ENCODE results near the gene NCF4.

The NCF4 gene

DNA sequence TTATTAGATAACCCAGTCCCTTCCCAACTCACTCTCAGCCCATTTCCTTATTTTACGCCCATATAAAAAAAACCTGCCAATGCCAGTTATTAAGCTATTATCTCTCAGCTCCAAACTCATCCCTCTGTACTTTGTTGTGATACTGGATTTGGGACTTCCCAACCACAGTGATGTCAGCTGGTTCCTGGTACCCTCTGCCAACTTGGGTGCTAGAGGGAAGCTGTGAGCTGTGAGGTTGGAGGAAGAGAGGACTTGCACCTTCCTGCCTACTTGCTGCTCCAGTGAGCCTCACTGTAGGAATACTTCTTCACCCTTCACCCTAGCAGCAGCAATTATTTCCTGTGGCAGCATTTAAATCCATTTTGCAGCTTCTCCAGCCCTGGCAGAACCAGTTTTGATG lies 33.5 kb downstream of the NCF4 start:
- DNase-seq (ENCODE audit: low read depth), result no peak

DNA sequence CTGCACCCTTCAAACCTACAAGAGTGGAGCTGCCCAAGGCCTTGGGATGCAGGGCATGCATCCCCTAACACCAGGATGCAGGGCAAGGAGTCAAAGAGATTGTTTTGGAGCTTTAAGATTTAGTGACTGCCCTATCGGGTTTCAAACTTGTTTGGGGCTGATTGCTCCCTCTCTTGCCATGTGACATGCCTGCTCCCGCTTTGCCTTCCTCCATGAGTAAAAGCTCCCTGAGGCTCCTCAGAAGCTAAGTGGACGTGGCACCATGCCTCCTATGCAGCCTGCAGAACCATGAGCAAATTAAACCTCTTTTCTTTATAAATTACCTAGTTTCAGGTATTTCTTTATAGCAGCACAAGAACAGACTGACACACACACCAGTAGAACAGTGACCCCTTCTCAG lies 36.8 kb downstream of the NCF4 start:
- DNase-seq (ENCODE audit: low read depth), result no peak

DNA sequence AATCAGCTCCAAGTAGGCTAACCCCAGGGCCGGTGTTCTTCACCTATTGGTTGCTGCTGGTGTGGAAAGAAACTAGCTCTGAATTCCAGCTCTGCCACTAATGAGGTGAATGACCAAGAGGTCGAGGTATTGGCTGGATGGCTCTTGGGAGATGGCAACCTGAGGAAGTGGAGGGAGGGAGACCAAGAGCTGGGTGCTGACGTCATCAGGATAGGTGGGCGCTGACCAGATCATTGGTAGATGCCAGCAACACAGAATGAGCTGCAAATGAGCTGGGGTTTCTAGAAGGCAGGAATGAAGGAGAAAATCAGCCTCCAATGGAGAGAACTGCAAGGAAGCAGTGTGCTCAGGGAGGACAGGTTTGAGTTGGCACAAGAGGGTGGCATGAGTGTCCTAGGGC lies 37.9 kb downstream of the NCF4 start:
- DNase-seq (ENCODE audit: low read depth), result no peak

DNA sequence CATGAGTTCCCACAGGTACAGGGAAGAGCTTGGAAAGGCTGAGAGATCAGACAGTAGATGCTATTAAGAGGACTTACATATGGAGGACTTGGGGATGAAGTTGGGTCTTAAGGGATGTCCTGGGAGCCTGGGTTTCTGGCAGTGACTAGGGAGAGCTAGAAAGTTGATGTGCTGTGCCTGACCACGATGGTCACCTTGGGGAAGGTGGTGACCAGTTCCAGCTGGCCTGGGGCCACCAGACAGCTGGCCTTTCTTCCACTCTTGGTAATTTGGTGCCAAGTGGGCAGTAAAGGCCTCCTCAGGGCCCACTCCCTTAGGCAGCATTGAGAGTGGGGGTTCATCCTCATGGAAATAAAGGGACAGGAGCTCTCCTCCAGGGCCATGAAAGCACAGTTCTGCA lies 38.7 kb downstream of the NCF4 start:
- DNase-seq (ENCODE audit: low read depth), result no peak

DNA sequence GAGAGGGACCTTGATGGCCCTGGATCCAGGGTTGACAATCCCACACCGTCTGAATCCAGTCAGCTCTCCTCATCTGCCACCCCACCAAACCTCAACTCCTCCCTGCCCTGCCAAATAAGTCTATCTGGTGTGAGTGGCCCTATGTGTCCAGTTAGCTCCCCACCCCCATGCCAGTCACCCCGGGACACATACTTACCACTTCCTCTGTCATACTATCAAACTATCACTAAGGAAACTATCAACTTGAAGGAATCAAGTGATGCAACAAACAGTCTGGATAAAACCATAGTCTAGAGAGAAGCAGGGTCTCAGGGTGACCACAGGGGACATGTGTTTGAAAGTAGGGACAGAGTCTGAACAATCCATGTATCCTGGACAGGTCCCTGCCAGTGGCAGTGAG lies 39.4 kb downstream of the NCF4 start:
- no peak for DNase-seq (ENCODE audit: low read depth)

- DNase-seq (ENCODE audit: low read depth), result no peak
Measured at GRCh38 chr22:36900880-36901279, 40.1 kb downstream of the NCF4 start.

- no peak for DNase-seq (ENCODE audit: low read depth)
Measured at GRCh38 chr22:36901411-36902142, 40.8 kb downstream of the NCF4 start.

DNA sequence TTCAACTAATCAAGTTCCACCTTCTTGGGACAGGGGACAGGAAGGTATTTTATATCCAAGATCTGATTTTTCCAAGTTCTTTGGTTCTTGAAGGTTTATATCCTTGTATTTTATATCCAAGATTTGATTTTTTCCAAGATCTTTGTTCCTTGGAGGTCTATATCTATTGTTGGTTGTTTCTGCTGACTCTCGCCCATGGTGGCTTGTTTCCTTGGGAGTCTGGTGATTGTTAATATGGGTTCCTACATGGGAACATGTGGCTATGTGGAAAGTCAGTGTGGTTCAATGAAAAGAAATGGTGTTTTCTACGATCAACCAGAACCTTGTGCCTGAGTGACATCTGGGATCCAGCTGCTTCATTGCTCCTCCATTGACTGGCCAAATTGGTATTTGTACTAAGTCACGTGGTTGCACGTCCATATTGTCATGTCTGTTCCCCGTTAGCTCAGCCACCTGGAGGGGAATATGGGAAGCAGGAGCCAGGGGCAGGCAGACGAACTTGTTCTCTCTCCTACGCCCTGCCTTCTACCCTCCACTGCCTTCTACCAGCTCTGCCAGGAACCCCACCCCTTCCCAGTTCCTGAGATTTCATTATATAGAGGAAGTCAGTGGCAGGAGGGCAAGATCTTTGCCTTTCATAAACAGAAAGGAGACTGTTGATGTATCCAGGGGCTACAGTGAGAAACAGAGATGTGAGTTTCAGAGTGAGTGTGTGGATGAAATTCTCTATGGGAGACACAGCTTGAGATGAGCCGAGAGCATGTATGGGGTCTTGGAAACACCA lies 41.5 kb downstream of the NCF4 start:
- no peak for DNase-seq (ENCODE audit: low read depth)

DNA sequence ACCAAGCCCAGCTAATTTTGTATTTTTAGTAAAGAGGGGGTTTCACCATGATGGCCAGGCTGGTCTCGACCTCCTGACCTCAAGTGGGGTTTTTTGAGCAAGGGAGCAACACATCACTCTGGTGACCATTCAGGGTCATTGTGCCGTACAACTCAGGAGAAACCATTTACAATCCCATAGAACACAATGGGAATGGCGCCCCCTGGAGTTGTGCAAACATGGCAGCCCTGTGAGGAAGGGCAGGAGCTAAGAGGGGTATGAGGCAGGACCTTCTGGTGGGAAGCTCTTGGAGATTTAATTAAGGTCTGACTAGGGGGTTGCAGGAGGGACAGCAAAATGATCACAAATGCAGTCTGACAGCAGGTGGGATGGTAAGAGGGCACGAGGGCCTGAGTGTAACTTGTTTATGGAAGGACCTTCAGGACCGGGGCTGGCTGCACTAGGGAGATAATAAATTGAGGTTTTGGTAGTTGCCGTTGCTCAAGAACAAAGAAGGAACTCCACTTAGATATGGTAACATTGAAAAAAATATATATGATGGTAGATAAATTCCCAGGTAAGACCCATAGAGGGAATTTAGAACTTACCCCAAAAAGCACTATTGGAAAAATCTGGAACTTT lies 43.6 kb downstream of the NCF4 start:
- DNase-seq (ENCODE audit: low read depth), result no peak

- DNase-seq (ENCODE audit: low read depth), result no peak
Measured at GRCh38 chr22:36907253-36908195, 46.7 kb downstream of the NCF4 start.

GRCh38 chr22:36910461-36910860 lies 49.7 kb downstream of the NCF4 start:
- DNase-seq (ENCODE audit: low read depth), result no peak

DNA sequence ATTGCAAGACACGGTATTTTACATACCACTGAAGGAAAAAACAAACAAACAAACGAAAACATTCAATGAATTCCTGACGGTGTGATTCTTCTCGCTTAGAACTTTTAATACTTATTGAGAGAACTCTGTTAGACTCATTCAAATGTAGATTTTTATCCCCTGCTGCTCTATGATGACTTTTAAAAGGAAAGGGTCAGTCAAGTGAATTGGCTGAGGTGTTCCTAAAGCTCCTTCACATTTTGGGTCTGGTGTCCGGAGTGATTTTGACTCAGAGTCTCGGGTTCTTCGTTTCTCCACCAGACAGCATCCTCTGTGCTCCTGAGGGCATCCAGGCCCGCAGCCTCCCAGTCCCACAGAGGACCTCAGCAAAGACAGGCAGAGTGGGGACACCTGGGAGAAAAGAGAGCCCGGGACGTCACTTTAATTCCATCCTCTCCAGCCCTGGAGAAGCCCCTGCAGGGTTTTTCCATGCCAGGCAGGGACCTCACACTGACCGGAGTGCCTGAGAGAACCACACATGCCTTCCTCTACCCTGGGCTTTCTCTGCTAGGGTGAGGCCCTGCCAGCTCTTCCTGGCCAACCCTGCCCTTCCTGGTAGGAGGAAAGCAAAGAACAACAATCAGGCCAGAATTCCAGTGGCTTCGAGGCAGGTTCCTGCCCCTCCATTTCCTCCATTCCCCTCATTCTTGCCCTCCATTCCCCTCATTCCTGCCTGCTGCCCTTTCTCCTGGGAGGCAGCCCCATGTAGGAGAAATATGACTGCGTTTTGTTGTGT lies 51.3 kb downstream of the NCF4 start:
- DNase-seq (ENCODE audit: low read depth), result no peak

- DNase-seq (ENCODE audit: low read depth), result no peak
Measured at GRCh38 chr22:36912694-36913426, 52.1 kb downstream of the NCF4 start.

- no peak for DNase-seq (ENCODE audit: low read depth)
Measured at GRCh38 chr22:36913427-36914389, 52.9 kb downstream of the NCF4 start, which contains the start of gene CSF2RB. TSS of gene CSF2RB (plus strand) at chr22:36913628. CDS start at chr22:36922208, 8,580 bp downstream.

DNA sequence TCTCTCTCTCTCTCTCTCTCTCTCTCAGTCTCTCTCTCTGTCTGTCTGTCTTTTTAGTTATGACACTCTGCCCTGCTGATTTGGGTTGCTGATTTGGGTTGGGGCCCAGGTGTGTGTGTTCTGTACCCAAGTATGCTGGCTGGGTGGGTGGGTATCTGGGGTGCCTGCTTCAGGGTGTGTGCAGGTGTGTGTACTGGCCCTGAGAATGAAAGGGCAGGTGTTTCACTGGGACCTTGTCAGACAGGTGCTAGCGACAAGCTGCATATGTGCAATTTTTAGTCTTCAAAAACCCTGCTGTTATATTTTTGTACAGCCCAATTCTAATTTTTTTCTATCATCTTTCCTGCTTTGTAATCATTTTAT lies 53.6 kb downstream of the NCF4 start:
- no peak for DNase-seq (ENCODE audit: low read depth)

GRCh38 chr22:36916034-36916433 lies 55.2 kb downstream of the NCF4 start:
- DNase-seq (ENCODE audit: low read depth), result no peak

DNA sequence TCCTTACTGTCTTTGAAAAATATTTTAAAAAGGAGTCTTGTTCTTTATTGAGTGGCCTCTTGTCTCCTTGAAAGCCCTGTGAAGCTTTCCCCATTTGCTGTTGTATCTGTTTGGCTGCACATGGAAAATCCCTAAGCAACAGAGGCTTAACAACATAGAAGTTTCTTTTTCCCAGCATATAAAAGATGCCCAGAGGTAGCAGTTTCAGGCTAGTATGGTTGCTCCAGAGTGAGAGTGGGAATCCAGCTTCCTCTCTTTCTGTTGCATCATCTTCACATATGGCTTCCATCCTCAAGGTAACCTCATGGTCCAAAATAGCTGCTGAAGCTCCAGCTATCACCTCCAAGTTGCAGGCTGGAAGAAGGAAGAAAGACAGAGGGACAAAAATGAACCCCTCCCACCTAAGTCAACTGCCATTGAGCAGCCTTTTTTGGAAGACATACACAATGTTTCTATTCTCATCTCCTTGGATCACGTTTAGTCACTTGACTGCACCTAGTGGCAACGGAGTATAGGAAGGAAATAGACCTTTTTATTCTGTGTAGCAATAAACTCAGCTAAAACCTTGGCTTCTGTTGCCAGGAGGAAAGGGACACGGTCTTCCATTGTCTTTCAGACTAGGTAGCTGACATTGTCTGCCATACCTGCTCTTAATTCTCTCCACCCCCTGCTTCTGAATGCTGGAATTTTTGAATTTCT lies 57.9 kb downstream of the NCF4 start:
- no peak for DNase-seq (ENCODE audit: low read depth)

- DNase-seq (ENCODE audit: low read depth), result no peak
Measured at GRCh38 chr22:36921309-36922104, 60.7 kb downstream of the NCF4 start.

Data from stimulated activated CD8-positive, alpha-beta memory T cell treated with anti-CD3 and anti-CD28 coated beads, Interleukin-12 subunit alpha, Interleukin-12 subunit beta, amount 100 ng/mL, for 4 hours (primary cell).